NCI-H345 treated with DMSO at 0.1 percent for 48 hours (cell line): Measurements from ENCODE around the gene DUSP18.
"Not testable (repeated sequence)": the region's sequence is repeated elsewhere in the genome, so short reads cannot be mapped to it uniquely, and the experiment has no call there.

Experiments
- DNase-seq: peaks from one replicate; lab custom pipeline; 2025; ENCODE audit not compliant: unreplicated experiment; lab: John Stamatoyannopoulos, UW

Gene DUSP18

DNA sequence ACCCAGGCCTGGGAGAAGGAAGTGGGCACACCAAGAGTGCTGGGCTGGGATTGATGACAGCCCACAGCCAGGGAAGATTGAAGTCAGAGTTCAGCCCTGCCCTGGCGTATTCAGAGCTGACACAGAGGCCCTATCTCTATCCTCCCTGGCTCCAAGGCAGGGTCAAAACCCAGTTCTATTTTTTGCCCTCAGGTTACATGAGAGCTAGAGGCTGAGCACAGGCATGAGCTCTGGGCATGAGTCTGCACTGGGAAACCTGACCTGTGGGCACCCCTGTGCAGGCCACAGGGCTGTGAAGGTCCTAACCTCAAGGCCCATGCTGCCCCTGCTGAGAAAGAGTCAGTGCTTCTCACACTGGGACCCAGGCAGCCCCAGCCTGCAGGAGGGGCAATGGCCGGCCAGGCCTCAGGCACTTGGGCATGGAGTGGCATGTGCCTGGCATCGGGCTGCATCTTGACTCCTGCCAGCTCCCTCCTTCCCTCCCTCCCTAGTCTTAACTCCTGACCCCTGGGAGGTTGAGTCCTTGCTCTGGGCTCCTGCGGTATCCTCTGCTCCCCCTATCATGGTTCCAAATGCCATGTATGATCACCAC is 26.7 kb downstream of the DUSP18 start:
- DNase-seq, result no peak

DNA sequence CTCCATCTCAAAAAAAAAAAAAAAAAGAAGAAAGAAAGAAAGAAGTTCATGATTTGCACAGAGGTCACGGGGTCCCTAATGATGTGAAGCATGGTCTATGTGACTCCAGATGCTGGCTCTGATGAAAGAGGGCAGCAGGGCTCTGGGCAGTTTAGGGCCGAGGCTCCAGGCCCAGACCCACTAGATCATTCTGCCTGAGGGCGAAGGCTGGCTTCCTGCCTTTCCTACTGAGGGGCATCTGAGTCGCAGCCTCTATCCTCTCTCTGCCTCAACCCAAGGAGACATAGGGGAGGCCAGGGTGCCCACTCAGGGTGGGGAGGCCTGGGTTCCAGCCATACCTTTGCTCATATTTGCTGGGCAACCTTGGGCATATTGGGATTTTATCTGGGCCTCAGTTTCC is 27.3 kb downstream of the DUSP18 start:
- no peak for DNase-seq

DNA sequence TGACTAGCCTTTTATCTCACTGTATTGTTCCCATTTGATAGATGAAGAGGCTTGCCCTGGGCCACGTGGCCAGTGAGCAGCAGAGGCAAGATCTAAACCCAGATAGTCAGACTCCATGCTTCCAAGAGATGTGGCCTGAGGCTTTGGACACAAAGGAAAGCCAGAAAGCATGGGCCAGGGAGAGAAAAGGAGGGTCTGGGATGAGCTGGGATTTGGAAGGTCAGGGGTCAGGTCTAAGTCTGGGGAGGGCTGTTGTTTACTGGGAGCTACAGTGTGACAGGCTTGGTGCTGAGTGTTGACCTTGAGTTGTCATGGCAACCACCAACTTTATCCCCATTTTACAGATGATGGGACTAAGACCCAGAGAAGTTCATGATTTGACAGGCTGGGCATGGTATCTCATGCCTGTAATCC is 30.0 kb downstream of the DUSP18 start:
- DNase-seq, result no peak

DNA sequence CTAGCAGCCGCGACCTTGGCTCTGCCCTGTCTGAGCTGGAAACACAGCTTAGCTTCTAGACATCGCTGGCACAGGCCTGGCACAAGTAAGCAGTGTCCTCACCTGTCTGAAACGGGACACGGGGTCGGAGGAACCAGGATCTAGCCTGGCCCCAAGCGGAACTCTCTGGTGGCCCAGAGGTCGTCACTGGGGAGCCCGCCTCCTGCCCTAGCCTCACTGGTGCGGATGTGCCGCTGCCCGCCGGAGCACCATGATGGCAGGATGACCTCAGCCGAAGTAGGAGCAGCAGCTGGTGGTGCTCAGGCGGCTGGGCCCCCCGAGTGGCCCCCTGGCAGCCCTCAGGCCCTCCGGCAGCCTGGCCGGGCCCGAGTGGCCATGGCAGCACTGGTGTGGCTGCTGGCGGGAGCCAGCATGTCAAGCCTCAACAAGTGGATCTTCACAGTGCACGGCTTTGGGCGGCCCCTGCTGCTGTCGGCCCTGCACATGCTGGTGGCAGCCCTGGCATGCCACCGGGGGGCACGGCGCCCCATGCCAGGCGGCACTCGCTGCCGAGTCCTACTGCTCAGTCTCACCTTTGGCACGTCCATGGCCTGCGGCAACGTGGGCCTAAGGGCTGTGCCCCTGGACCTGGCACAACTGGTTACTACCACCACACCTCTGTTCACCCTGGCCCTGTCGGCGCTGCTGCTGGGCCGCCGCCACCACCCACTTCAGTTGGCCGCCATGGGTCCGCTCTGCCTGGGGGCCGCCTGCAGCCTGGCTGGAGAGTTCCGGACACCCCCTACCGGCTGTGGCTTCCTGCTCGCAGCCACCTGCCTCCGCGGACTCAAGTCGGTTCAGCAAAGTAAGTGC is 31.2 kb downstream of the DUSP18 start:
- DNase-seq, result no peak

DNA sequence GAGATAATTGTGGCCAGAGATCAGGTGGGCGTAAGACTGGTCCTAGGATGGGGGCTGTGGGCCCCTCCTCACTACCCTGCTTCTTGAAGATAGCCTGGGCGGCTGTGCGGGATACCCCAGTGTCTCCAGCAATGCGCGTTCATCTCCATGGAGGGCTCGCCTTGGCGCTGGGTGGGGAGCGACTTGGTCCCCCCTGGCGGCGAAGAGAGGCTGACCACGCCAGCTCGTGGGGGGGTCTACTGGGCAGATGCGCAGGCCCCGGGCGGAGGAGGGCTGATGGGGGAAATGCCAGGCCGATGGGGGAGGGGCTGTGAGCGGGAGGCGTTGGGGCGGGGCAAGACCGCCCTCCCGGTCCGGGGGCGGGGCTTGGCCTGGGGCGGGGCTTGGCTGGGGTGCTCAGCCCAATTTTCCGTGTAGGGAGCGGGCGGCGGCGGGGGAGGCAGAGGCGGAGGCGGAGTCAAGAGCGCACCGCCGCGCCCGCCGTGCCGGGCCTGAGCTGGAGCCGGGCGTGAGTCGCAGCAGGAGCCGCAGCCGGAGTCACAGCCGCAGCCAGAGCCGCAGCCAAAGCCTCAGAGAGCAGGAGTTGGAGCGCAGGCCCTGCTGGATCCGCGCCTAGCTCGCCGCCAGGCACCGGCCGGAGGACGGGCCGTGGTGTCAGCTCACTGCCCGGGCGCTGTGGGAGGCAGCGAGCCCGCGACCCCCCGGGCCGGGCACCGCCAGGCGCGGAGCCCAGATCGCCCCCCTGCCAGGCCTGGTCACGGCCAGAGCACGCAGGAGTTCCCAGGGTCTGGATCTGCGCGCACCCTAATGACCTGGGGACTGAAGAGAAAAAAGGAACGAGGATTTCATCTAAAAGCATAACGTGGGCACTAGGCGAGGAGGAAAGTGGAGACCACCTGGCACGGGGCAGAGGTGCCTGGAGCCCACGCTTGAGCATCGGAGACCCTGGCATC is 32.1 kb downstream of the DUSP18 start, which contains the start of gene SLC35E4:
TSS of gene SLC35E4 (plus strand) at position 509 of the 953 bp plus-strand sequence. CDS start 670 bp downstream, outside the sequence.
- peak; percentile 10 for DNase-seq

DNA sequence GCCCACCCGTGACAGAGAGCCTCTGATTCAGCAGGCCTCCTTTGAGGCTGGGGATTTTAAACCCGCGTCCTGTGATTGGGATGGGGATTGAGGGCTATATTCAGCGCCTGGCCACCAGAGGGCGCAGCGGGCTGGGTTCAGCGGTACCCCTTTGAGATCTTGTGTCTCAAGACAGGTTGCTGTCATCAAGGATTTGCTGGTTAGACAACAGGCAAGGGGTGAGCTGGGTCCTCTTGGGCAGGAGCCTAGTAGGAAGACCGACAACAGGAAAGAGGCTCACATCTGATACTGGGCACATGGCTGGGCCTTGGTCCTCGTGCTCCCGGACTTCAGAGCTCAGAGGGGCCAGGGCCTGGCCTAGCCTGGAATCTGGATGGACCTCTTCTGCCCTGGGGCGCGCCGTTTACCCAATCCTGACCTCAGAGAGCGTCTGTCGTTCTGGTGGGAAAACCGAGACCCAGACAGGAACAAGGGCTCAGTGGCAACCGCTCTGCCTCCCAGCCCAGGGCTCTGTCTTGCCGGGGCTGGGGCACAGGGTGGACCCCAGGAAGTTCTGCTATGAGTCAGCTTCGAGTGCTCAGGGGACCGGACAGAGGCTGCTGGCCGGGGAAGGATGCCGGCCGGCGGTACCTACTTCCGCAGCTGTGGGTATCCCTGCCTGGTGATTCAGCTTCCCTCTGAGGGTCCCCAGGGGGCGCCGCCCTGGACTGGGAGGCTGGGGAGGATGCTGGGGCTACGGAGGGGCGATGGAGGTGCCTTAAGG is 33.0 kb downstream of the DUSP18 start:
- peak; percentile 43 for DNase-seq

DNA sequence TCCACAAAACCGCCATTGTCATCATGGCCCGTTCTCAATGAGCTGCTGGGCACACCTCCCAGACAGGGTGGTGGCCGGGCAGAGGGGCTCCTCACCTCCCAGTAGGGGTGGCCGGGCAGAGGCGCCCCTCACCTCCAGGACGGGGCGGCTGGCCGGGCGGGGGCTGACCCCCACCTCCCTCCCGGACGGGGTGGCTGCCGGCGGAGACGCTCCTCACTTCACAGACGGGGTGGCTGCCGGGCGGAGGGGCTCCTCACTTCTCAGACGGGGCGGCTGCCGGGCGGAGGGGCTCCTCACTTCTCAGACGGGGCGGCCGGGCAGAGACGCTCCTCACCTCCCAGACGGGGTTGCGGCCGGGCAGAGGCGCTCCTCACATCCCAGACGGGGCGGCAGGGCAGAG is 36.2 kb downstream of the DUSP18 start:
- not testable (repeated sequence) for DNase-seq

DNA sequence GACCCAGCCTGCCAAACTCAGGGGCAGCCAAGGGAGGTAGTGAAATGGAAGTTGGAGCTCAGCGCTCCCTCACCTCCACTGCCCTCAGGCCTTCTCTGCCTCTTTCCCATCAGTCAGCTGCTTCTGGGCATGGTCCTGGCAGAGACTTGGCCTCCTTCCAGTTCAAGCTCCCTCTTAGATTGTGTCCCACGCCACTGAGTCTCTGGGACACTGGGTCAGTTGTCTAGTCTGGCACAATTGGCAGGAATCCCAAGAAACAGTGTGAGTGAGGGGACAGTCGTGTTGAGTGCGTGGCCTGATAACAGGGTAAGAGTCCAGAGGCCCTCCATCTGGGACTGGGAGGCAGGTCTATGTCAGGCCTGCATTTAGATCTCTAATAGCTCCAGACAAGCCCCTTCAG is 39.2 kb downstream of the DUSP18 start:
- DNase-seq, result no peak

DNA sequence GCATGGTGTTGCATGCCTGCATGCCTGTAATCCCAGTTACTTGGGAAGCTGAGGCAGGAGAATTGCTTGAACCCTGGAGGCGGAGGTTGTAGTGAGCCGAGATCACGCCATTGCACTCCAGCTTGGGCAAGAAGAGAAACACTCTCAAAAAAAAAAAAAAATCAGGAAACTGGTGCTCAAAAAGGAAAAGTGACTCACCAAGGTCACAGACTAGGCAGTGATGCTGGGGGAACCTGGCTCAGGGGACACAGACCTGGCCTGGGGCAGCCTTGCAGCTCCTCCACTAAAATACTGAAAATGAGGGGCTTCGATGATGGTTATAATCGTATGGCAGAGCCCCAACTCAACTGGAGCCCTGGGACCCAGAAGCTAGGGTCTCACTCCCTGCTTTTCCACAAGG is 40.2 kb downstream of the DUSP18 start:
- DNase-seq, result no peak

DNA sequence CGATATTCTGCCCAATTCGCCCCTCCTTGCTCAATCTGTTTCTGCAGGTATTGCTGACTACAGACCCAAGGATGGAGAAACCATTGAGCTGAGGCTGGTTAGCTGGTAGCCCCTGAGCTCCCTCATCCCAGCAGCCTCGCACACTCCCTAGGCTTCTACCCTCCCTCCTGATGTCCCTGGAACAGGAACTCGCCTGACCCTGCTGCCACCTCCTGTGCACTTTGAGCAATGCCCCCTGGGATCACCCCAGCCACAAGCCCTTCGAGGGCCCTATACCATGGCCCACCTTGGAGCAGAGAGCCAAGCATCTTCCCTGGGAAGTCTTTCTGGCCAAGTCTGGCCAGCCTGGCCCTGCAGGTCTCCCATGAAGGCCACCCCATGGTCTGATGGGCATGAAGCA is 41.3 kb downstream of the DUSP18 start:
- no peak for DNase-seq

DNA sequence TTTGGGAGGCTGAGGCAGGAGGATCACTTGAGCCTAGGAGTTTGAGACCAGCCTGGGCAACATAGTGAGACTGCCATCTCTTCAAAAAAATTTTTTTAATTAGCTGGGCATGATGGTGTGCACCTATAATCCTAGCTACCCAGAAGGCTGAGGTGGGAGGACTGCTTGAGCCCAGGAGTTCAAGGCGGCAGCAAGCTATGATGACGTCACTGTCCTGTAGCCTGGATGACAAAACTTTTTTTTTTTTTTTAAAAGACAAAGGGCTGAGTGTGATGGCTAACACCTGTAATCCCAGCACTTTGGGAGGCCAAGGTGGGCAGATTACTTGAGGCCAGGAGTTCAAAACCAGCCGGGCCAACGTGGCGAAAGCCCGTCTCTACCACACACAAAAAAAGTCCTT is 47.8 kb downstream of the DUSP18 start:
- not testable (repeated sequence) for DNase-seq

DNA sequence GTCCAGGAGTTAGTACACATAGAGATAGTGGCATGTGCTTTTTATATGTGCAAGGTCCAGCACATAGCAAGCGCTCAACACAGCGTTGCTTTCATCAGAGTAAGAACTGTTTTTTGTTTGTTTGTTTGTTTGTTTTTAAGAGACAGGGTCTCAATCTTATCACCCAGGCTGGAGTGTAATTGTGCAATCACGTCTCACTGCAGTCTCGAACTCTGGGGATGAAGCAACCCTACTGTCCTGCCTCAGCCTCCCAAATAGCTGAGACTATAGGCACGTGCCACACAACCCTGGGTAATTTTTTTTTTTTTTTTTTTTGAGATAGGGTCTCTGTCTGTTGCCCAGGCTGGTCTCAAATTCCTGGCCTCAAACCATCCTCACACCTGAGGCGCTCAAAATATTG is 49.9 kb downstream of the DUSP18 start:
- DNase-seq, result no peak

DNA sequence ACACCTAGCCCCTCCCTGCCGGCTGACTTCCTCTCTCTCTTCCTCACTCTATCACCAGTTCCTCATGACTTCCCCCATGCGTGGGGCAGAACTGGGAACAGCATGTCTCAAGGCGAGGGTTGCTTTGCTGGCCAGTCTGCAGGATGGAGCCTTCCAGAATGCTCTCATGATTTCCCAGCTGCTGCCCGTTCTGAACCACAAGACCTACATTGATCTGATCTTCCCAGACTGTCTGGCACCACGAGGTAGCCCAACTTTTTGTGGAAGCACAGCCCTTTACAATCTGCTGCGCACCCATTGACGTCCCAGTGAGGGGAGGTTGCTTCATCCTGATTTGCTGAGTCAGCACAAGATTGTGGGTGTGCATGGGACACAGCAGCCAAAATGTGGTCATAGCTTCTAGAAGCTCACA is 52.1 kb downstream of the DUSP18 start:
- no peak for DNase-seq

DNA sequence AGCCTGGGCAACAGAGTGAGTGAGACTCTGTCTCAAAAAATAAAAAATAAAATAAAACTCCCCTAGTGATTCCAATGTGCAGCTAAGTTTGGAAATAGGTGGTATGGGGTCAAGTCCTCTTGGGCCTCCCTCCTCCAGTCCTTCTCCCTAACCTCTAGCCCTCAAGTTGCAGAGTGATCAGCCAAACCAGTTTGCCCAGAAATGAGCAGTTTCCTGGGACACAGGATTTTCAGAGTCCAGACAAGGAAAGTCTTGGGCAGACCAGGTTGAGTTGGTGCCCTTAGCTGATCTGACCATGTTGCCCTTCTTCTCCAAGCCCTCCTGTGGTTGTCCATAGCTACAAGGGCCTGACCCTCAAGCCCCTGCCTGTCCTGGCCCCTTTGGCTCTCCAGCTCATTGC is 52.8 kb downstream of the DUSP18 start:
- no peak for DNase-seq

DNA sequence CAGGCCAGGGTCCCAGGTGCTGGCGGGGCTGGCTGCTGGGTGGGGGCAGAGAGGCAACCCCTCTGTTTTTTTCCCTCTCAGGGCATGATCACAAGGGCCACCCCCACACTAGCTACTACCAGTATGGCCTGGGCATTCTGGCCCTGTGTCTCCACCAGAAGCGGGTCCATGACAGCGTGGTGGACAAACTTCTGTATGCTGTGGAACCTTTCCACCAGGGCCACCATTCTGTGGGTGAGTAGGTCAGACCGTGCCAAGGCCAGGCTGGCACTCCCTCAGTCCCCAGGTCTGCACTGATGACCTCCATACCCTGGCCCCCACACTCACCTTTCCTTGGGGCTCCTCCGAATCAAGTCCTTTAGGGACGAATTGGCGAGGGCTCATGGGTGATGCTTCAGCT is 53.4 kb downstream of the DUSP18 start:
- DNase-seq, result no peak

DNA sequence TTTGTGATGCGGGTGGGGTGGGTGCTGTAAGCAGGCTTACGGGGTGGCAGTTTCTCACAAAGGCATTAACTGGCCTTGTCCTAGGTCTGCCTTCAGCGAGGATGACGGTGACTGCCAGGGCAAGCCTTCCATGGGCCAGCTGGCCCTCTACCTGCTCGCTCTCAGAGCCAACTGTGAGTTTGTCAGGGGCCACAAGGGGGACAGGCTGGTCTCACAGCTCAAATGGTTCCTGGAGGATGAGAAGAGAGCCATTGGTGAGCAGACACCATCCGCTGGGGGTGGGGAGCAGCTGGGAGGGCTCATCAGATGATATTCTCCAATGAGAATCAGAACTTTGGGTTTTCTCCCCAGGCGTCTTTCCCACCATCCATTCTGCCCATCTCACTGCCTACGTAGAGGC is 54.9 kb downstream of the DUSP18 start:
- no peak for DNase-seq
